SK-N-SH treated with all-trans-retinoic acid at 6 μM for 48 hours (cell line): ENCODE results near the gene SIRT2.

Experiments
- ATAC-seq: fragments of 200-7000 bp; cut with Tn5 transposase; 3 replicates; pipeline ENCODE4 v1.9.1; 2020; ENCODE audit warnings: mild to moderate bottlenecking, moderate library complexity
- ARNTL ChIP-seq: fragments of 450-650 bp; formaldehyde crosslinking; IDR thresholded peaks from 2 replicates; pipeline ENCODE4 v1.5.0; 2020; ENCODE audit warnings: low read depth, mild to moderate bottlenecking, moderate library complexity, borderline replicate concordance
- BACH2 ChIP-seq: fragments of 250-450 bp; sonication (Bioruptor Pico); IDR thresholded peaks from 2 replicates; pipeline ENCODE4 v1.9.0; 2021; ENCODE audit warnings: mild to moderate bottlenecking, borderline replicate concordance
- CREB5 ChIP-seq: fragments of 250-450 bp; sonication (Bioruptor Pico); IDR thresholded peaks from 2 replicates; pipeline ENCODE4 v1.5.1; 2020; ENCODE audit warnings: low read depth, mild to moderate bottlenecking, moderate library complexity
- CSDC2 ChIP-seq: fragments of 250-450 bp; sonication (Bioruptor Pico); IDR thresholded peaks from 2 replicates; pipeline ENCODE4 v1.5.0; 2020; ENCODE audit warnings: mild to moderate bottlenecking, moderate library complexity
- CSRNP3 ChIP-seq: fragments of 250-450 bp; sonication (Bioruptor Pico); IDR thresholded peaks from 2 replicates; pipeline ENCODE4 v1.5.1; 2021; ENCODE audit warnings: mild to moderate bottlenecking, moderate library complexity
- ESRRG ChIP-seq: fragments of 250-450 bp; sonication (Bioruptor Pico); IDR thresholded peaks from 2 replicates; pipeline ENCODE4 v1.6.1; 2021; ENCODE audit warnings: mild to moderate bottlenecking
- GLIS3 ChIP-seq: fragments of 250-450 bp; sonication (Bioruptor Pico); IDR thresholded peaks from 2 replicates; pipeline ENCODE4 v1.5.0; 2020; ENCODE audit warnings: mild to moderate bottlenecking, moderate library complexity
- ISL1 ChIP-seq: fragments of 250-450 bp; sonication (Bioruptor Pico); IDR thresholded peaks from 2 replicates; pipeline ENCODE4 v2.1.2; 2022; ENCODE audit warnings: mild to moderate bottlenecking, moderate library complexity
- OSR1 ChIP-seq: fragments of 250-450 bp; sonication (Bioruptor Pico); IDR thresholded peaks from 2 replicates; pipeline ENCODE4 v1.8.0; 2022; ENCODE audit warnings: moderate library complexity, mild to moderate bottlenecking, inconsistent platforms
- PPARA ChIP-seq: fragments of 250-450 bp; sonication (Bioruptor Pico); IDR thresholded peaks from 2 replicates; pipeline ENCODE4 v1.5.0; 2020; ENCODE audit warnings: mild to moderate bottlenecking, borderline replicate concordance
- RARB ChIP-seq: fragments of 250-450 bp; sonication (Bioruptor Pico); IDR thresholded peaks from 2 replicates; pipeline ENCODE4 v1.8.0; 2021; ENCODE audit warnings: mild to moderate bottlenecking, moderate library complexity
- SNAI2 ChIP-seq: fragments of 250-450 bp; sonication (Bioruptor Pico); IDR thresholded peaks from 2 replicates; pipeline ENCODE4 v1.5.0; 2020; ENCODE audit warnings: mild to moderate bottlenecking, moderate library complexity
- TCF4 ChIP-seq: fragments of 250-450 bp; sonication (Bioruptor Pico); IDR thresholded peaks from 2 replicates; pipeline ENCODE4 v1.8.0; 2021; ENCODE audit warnings: mild to moderate bottlenecking, moderate library complexity, borderline replicate concordance
- TSHZ2 ChIP-seq: fragments of 250-450 bp; sonication (Bioruptor Pico); IDR thresholded peaks from 2 replicates; pipeline ENCODE4 v1.5.0; 2020; ENCODE audit warnings: mild to moderate bottlenecking, moderate library complexity
- ZC3H10 ChIP-seq: fragments of 250-450 bp; sonication (Bioruptor Pico); IDR thresholded peaks from 2 replicates; pipeline ENCODE4 v1.5.1; 2021; ENCODE audit warnings: mild to moderate bottlenecking, moderate library complexity
- ZFP30 ChIP-seq: fragments of 450-650 bp; formaldehyde crosslinking; IDR thresholded peaks from 2 replicates; pipeline ENCODE4 v1.5.0; 2022; ENCODE audit warnings: mild to moderate bottlenecking, moderate library complexity
- ZNF565 ChIP-seq: fragments of 450-650 bp; formaldehyde crosslinking; conservative IDR thresholded peaks from 2 replicates; pipeline ENCODE4 v1.5.0; 2020; ENCODE audit warnings: low read depth, mild to moderate bottlenecking, moderate library complexity
- ZNF70 ChIP-seq: fragments of 450-650 bp; formaldehyde crosslinking; IDR thresholded peaks from 2 replicates; pipeline ENCODE4 v1.5.0; 2020; ENCODE audit warnings: mild to moderate bottlenecking, moderate library complexity
- ZNF8 ChIP-seq: fragments of 450-650 bp; formaldehyde crosslinking; IDR thresholded peaks from 2 replicates; pipeline ENCODE4 v1.5.0; 2020; ENCODE audit warnings: mild to moderate bottlenecking, moderate library complexity
- TF ChIP-seq, protein P1 (sequence below): fragments of 250-450 bp; sonication (Bioruptor Pico); IDR thresholded peaks from 2 replicates; pipeline ENCODE4 v1.8.0; 2021; ENCODE audit warnings: low read depth, mild to moderate bottlenecking, moderate library complexity, borderline replicate concordance
- TF ChIP-seq, protein P2 (sequence below): fragments of 250-450 bp; sonication (Bioruptor Pico); IDR thresholded peaks from 2 replicates; pipeline ENCODE4 v1.8.0; 2020; ENCODE audit warnings: mild to moderate bottlenecking, moderate library complexity, borderline replicate concordance

Gene SIRT2

DNA sequence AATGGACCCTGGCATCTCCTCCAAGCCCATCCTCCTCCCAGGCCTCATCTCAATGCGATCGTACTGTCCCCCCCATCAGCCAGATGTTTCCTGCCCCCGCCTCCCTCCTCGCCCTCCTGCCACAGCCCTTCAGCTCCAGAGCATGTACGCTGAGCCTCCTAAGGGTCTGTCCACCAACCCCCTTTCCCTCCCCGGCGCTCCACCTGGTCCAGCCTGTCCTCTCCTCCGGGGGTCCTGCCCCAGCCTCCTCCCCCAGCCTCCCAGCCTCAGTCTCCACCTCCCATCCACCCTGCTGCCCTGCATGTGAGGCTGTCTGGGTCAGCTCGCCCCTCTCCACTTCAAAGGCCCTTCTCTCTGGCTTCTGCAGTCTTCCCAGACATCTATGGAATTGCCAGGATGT, 4.5 kb downstream of the SIRT2 start:
- ATAC-seq, result no peak
- TF ChIP-seq BACH2 (no peak), RARB (CRISPR knock-in tag) (no peak), ZFP30 (no peak), ZNF8 (CRISPR knock-in tag) (no peak), ZNF70 (no peak), SNAI2 (CRISPR knock-in tag) (no peak), CSDC2 (no peak), ISL1 (CRISPR knock-in tag) (no peak), OSR1 (CRISPR knock-in tag) (no peak), GLIS3 (CRISPR knock-in tag) (no peak), ESRRG (no peak), CREB5 (CRISPR knock-in tag) (no peak), TCF4 (CRISPR knock-in tag) (no peak), PPARA (CRISPR knock-in tag) (no peak), ARNTL (CRISPR knock-in tag) (no peak)
- TF ChIP-seq, protein P1, sequence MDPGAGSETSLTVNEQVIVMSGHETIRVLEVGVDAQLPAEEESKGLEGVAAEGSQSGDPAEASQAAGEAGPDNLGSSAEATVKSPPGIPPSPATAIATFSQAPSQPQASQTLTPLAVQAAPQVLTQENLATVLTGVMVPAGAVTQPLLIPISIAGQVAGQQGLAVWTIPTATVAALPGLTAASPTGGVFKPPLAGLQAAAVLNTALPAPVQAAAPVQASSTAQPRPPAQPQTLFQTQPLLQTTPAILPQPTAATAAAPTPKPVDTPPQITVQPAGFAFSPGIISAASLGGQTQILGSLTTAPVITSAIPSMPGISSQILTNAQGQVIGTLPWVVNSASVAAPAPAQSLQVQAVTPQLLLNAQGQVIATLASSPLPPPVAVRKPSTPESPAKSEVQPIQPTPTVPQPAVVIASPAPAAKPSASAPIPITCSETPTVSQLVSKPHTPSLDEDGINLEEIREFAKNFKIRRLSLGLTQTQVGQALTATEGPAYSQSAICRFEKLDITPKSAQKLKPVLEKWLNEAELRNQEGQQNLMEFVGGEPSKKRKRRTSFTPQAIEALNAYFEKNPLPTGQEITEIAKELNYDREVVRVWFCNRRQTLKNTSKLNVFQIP (CRISPR knock-in tag), result no peak
- TF ChIP-seq, protein P2, sequence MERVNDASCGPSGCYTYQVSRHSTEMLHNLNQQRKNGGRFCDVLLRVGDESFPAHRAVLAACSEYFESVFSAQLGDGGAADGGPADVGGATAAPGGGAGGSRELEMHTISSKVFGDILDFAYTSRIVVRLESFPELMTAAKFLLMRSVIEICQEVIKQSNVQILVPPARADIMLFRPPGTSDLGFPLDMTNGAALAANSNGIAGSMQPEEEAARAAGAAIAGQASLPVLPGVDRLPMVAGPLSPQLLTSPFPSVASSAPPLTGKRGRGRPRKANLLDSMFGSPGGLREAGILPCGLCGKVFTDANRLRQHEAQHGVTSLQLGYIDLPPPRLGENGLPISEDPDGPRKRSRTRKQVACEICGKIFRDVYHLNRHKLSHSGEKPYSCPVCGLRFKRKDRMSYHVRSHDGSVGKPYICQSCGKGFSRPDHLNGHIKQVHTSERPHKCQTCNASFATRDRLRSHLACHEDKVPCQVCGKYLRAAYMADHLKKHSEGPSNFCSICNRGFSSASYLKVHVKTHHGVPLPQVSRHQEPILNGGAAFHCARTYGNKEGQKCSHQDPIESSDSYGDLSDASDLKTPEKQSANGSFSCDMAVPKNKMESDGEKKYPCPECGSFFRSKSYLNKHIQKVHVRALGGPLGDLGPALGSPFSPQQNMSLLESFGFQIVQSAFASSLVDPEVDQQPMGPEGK, result no peak

- no peak for ATAC-seq
- TF ChIP-seq ZC3H10 (CRISPR knock-in tag), result no peak
- TF ChIP-seq ZNF8 (CRISPR knock-in tag), result no peak
- TF ChIP-seq, protein P2, result no peak
- TF ChIP-seq CSDC2, result no peak
- TF ChIP-seq TSHZ2 (CRISPR knock-in tag), result no peak
- TF ChIP-seq RARB (CRISPR knock-in tag), result no peak
- no peak for TF ChIP-seq GLIS3 (CRISPR knock-in tag)
- no peak for TF ChIP-seq SNAI2 (CRISPR knock-in tag)
- TF ChIP-seq ZFP30, result no peak
- no peak for TF ChIP-seq CSRNP3 (CRISPR knock-in tag)
- no peak for TF ChIP-seq ZNF565 (CRISPR knock-in tag)
- TF ChIP-seq PPARA (CRISPR knock-in tag), result no peak
- TF ChIP-seq, protein P1 (CRISPR knock-in tag), result no peak
- TF ChIP-seq ARNTL (CRISPR knock-in tag), result no peak
- no peak for TF ChIP-seq ZNF70
Measured at GRCh38 chr19:38893341-38893771, 6.1 kb downstream of the SIRT2 start.
